GM19395 (cell line): ENCODE results near the gene AXIN2.
A peak's percentile ranks its signal among the peaks of the same experiment; 100 is the strongest.

Experiments
- ATAC-seq: cut with Tn5 transposase; IDR thresholded peaks from one replicate; pipeline ENCODE4 v1.9.1; 2021; ENCODE audit warnings: mild to moderate bottlenecking, moderate library complexity; ENCODE audit not compliant: unreplicated experiment

The AXIN2 gene, protein sequence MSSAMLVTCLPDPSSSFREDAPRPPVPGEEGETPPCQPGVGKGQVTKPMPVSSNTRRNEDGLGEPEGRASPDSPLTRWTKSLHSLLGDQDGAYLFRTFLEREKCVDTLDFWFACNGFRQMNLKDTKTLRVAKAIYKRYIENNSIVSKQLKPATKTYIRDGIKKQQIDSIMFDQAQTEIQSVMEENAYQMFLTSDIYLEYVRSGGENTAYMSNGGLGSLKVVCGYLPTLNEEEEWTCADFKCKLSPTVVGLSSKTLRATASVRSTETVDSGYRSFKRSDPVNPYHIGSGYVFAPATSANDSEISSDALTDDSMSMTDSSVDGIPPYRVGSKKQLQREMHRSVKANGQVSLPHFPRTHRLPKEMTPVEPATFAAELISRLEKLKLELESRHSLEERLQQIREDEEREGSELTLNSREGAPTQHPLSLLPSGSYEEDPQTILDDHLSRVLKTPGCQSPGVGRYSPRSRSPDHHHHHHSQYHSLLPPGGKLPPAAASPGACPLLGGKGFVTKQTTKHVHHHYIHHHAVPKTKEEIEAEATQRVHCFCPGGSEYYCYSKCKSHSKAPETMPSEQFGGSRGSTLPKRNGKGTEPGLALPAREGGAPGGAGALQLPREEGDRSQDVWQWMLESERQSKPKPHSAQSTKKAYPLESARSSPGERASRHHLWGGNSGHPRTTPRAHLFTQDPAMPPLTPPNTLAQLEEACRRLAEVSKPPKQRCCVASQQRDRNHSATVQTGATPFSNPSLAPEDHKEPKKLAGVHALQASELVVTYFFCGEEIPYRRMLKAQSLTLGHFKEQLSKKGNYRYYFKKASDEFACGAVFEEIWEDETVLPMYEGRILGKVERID

DNA sequence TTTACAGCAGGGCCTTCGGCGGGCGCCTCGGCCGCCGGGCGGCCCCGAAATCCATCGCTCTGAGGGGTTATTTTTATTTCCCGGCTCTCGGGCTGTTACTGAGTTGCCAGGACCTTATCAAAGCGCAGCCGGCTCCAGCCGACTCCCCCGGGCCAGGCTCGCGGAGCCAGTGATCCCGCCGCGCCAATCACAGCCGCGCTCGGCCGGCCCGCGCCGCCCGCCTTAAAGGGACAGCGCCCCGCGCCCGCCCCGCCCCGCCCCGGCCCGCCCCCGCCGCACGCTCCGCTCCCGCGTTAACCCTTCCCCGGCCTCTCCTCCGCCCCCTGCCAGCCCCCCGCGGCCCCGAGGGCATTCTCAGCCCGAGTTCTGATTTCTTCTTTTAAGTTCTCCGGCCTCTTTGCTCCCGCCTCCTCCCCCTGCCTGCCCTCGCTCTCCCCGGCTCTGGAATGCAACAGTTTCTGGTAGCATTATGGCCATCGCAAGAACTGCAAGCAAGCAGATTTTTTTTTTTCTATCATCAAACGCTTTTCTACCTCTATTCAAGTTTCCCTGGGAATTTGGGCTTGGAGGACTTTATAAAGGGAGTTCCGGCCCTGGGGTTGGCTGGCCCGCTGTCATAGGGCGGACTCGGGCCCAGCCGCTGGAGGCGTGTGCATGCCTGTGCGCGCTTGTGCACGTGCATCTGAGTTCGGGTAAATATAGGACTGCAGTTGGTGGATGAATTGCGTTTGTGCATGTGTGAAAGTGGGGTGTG, at the start of gene AXIN2:
Gene AXIN2 (minus strand): TSS at position 197 of the 754 bp plus-strand sequence. CDS start 3,028 bp downstream, outside the sequence.
- ATAC-seq, result peak; percentile 72

DNA sequence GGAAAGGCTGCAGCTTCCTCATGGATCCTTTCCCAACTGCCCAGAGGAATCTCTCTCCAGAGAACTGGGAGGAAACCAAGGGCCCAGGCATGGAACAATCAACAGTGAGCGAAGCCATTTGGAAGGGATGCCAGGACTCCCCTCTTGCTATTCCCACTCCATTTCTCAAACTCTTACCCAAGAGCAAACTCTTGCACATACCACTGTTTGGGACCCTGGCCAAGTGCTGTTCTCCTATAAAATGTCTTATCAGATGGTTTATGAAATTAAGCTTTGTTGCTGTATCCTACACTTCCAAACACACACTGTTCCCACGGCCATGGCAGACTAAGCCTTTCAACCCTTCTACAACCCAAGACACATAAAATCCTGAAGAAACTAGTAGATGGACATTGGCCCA, 48.3 kb upstream of the AXIN2 start:
- no peak for ATAC-seq

DNA sequence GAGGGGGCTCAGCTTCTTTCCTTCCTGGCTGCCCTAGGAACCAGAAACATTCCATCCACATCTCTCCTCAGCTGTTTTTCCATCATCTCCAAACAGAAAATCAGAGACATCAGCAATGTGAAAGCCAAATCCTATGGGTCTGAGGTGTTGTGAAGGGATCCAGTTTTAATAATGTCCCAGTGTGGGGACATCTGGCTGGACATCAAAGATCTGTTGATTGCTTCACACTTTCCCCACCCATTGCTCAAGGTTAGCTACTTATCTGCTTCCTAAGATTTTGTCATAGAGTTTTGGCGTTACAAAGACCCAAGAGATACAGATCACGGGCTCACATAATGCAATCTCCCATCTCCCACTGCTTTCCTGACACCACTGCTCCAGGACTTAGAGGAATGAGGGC, 47.8 kb upstream of the AXIN2 start:
- no peak for ATAC-seq

DNA sequence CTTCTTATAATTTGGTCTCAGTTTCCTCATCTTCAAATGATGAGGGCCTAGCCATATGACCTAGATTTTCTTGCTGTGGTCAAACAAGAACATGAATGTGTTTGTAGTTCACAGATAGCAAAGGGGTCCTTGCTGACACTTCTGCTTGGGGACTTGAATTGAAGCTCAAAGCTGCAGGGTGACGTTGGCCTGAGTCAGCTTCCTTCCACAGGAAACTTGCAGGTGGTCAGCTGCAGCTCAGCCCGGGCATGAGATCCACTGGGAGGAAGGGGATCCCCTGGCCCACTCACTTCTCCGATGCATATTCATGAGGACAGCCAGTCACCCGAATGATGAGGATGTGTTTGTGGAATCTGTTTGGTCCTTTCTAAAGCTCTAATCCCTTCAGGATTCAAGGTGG, 42.6 kb upstream of the AXIN2 start:
- no peak for ATAC-seq

DNA sequence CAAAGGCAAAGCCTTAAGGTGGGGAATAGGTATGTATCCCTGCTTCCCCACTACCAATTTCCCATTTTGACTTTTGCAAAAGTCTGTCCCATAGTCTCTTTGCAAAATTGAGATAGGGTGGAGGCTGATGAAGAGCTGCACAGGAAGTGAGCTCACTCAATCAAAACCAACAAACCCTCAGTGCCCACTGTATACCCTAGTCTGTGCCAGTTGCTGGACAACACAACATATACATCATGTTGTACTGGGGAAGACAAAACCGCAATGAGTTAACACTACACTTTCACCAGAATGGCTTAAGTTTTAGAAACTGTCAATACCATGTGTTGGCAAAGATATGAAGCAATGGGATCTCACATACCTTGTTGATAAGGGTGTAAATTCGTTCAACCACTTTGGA, 40.4 kb upstream of the AXIN2 start:
- no peak for ATAC-seq

DNA sequence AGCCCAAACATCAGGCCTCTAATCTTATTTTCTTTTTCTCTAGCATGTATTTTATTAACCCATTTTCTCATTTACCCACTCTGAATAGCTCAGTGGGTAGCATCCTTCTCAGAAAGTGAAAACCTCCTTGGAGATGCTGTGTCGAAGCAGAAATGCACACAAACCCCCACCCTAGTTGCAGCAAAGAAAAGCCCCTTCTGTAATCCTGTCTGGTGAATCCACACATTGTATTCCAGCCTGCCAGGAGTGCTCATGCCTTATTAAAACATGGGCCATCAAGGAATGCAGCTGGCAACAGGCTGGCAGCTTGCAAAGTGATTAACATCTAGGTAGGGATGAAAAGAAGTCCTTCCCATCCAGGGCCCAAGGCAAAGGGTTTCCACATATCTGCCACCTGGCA, 39.7 kb upstream of the AXIN2 start:
- ATAC-seq, result no peak

DNA sequence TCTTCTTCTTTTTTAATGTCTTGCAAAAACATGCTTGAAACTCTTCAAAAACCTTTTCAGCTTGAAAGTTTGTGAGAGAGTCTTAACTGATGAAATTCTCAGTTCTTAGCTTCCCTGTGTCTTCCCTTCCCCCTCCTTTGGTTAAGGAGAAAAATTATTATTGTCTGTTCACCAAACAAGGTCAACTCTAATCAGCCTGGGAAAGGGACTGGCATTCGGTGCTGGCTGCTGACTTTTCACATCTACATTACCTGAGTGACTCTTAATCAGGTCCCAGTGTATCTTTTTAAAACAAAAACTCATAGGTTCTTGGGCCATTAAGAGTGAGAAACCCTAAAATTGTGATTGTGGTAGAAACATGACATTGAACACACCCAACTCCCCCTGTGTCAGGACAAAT, 39.1 kb upstream of the AXIN2 start:
- ATAC-seq, result no peak

DNA sequence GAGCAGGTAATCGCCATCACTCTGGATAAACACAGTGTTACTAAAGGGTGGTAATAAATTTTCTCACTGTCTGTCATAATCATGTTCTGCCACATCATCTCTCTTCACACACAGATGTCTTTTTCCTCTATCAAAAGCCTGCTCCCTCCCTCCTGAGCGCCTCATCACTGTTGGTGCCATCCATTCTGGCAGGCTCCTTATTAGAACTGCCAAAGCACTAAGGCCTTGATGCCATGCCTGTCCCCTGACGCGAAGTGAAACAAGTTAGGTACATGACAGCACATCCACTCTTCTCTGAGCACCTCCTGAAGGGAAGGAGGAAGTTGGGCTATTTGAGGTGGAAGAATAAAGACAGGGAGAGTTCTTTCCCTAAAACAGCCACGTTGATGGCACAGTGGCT, 38.2 kb upstream of the AXIN2 start:
- ATAC-seq, result no peak

DNA sequence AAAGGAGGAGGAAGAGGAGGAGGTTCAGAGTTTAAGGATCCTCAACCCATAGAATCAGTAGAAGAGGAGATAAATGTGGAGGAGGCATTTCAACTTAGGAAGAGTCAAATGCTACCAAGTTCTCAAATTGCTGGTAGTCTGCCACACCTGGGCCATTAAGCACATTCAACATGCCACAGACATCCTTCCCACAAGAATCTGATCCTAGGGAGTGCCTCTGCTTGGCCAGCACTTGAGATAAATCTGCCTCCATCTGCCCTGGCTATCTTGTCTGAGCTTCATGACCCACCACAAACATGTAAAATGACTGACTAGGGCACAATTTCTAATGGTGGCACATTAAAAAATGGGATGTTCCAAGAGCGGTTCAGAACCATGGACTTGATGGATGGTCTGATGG, 37.3 kb upstream of the AXIN2 start:
- no peak for ATAC-seq

DNA sequence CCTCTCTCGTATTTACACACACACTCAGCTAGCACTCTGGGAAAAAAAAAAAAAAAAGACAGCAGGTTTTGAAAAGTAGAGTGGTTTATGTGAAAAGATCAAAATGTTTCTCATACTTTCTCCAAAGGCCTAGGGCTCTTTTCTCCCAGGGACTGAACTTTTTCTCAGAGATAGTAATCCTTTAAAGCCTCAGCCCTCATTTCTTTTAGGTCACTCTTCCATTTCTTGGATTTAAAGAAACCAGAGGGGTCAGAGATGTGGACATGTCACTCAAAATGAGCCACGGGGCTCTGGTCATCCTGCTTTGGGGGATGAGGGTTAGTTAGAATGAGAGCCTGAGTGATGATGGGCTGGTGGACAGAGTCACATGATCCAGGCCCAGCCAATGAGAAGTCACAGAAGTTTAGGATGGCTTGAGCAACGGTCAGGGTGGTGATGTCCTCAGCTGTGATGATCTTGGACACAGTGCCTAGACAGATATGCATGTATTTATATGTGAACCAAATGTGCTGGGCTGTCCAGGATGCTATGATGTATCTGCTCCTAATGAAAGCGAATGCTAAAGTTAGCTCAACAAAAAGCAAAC, 33.7 kb upstream of the AXIN2 start:
- no peak for ATAC-seq

DNA sequence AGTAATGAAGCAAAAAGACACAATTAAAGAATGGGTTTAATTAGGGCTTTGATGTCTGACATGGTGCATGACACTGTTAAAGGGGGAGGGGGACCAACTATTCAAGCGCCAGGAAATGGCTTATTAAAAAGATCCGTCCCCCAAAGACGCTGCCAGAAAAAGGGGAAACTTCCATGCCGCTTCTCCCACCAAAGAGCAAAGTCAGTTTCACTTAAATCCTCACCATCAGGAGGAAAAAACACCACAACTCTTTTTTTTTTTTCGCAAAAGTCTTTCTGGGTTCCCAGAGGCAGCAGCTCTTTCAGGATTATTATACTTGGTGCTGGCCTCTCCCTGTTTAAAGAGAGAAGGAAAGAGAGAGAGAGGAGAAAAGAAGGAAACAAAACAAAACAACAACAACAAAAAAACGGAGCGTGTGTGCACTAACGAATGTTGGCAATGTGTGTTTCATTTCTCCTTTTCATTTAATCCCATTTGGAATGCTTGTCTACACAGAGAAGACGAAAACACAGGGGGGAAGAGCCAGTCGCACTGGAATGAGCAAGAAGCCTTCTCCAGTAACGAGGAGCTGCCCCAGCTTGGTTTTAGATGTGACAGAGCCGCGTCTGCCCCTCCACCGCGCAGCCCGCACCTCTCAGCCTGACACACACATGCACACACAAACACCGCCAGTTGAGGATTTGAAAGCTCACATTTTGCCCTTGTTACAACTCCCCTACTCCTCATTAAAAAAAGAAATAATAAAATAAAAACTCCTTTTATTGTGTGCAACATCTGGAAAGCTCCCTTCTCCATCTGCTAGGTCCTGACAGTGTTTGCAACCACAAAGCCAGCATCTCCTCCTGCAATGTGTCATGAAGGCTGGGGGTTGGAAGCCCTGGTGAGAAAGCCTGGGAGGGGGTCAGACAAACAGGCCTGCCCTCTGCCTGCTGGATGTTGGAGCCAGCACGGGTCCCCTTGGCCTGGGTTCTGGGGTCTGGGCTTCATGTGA, 32.7 kb upstream of the AXIN2 start:
- ATAC-seq, result no peak

DNA sequence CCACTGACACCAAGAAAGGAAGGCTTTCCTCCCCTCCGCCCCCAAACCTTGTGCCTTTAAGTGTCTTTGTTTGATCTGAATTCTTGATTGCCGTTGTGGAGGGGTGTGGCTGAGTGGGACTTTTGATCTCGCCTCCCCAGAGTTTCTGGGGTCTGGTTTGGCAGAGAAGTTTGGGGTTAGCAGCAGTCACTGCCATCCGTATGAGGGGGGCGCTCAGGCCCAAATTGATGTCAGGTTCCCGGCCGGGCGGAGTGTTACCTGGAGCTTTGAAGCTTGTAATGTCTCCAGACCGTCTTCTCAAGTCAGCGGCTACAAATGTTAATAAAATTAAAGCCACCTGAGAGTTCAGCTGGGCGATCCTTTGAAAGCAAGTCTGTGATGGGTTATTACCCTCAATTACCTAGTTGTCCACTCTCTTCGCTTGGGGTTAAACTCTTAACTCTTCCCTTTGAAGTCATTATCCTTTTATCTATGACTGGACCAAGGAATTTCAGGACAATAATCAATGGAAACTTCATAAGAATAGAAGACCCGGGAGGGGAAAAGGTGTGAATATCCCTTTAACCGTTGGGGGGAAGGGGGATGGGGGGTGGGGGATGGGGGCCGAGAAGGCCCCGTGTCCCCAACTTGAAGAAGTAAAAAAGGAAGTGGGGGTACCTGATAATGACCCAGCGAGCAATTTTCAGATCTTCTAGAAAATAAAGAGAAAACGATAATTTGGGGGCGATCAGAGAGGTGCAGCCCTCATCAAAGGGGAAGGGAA, 31.8 kb upstream of the AXIN2 start:
- ATAC-seq, result no peak

DNA sequence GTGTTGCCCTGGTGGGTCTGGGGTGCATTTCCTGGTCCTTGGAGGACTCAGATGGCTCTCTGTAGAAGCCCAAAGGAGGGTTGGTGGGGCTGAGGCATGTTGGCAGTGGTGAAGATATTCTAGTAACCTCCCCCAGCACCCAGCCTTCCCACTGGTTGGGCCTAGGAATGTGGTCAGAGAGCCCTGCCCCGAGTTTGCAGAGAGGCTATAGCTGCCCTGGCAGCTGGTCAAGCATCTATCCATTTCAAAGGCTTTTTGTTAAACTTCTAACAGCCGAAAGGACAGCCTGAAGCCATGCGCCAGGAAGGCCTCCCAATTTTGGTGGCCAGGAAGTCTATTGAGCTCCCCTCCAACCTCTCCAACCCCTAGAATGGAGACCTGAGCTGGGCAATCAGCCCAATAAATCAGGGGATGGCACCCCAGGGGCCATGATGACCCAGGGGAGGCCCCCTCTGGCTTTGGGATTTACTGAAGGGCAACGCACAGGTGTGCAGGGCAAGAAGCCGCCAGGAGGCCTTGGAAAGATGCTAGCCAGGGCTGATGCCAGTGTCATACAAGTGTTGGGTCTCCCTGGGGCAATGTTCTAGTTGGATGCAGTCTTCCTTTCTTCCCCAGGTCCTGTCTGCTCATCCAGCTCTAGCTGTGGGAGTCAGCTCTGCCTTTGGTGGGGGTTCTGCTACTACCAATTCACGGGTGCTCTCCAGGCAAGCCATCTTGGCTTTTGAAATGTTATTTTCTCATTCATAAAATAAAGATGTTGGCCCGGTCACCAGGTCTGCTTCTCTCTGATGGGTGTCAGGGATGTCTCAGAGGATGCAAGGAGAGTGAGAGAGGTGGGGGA, 30.9 kb upstream of the AXIN2 start:
- ATAC-seq, result no peak

DNA sequence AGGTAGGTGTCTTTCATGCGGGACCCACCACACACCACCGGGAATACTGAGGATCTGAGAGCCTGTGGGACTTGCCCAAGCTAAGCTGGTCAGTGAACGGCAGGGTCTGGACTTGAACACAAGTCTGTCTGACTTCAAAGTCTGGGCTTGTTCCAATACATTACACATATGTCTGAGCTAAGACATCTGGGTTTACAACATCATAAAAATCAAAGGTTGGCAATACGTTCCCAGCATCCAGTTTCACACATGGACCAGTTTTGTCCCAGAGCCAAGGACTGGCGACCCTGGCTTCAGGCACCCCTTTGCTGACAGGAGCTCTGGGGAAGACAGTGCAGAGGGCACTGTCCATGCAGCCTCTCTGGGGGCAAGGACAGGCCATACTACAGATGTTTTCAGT, 27.9 kb upstream of the AXIN2 start:
- ATAC-seq, result no peak

DNA sequence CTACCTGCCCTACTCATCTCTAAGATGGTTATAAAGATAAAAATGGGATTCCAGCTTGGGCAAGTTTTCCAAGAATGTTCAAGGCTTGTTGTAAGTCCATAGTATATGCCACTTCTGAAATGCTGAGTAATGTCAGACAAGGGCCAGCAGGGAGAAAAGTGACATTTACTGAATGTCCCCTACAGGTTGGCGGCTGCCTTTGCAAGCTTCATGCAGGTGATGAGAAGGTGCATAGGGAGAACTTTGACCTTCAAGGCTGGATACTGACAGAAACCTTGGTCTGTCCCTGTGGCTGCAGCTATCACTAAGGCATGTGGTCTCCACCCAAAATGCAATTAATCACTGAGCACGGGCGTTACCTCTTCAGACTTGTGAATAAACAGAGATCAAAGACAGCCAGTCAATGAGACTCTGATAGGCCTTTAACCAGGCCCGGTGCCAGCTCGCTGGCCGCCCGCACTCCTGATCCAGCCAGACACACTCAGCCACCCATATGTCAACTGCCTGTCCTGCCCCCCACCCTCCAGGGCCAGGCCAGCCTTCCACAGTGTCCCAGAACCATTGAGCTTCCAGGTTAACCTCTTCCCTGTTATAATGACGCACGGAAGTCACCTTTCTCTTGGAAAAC, 26.8 kb upstream of the AXIN2 start:
- ATAC-seq, result no peak

DNA sequence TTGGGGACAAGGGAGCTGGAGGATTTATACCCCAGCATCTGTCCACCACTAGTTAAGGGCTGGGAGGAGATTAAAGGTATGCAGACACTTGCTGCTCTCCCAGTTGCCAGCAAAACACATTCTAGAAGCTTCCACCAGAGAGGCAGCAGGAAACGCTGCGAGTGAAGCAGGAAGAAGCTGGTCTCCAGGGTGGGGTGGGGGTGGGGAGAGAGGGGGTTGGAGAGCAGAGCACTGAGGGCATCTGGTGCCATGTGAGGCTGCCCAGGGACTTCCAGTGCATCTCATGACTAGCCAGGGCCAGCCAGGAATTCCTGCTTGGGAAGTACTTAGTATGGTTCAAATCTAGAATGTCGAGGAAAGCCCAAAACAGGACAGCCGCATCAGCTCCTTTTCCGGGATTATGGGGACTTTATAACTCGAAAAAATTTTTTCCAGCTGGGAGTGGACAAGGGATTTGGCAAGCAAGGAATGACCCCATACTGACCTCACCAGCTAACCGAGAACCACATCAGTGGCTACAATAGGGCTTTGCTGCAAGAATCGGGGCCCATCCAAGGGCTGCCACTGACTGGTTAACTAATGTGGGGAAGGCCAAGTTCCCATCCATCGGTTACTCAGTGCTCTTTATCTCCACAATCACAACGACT, 26.2 kb upstream of the AXIN2 start:
- ATAC-seq, result no peak

DNA sequence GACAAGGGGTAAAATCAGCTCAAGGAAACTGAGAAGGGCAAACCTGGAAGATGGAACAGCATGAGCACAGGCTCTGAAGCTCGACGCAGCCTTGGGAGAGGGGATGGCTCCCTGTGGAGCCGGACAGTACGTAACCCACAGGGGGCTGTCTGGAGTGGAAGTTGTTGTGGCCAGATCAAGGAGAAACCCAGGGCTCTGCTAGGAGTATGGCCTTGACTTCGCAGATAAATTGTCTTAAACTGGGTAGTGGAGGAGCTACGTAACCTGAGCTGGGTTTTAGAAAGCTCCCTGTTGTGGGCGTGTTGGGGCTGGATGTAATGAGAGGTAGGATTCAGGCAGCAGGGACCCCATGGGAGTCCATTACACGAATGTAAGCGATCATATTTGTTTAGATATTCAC, 25.5 kb upstream of the AXIN2 start:
- no peak for ATAC-seq
